HEK293T (cell line): ENCODE data around the gene ALKBH4.

ENCODE experiments used
- ELF4 ChIP-seq: fragments of 450-650 bp; IDR thresholded peaks from 2 replicates; pipeline ENCODE4 v1.6.1; 2017; ENCODE audit warnings: antibody characterized with exemption
- SUZ12 ChIP-seq: fragments of 450-650 bp; IDR thresholded peaks from 2 replicates; pipeline ENCODE4 v1.6.1; 2016; ENCODE audit warnings: mild to moderate bottlenecking
- TARDBP ChIP-seq: fragments of 450-650 bp; IDR thresholded peaks from 2 replicates; pipeline ENCODE4 v1.6.1; 2016
- TF ChIP-seq, protein P1 (sequence below): fragments of 450-650 bp; IDR thresholded peaks from 2 replicates; pipeline ENCODE4 v1.6.1; 2016

DNA sequence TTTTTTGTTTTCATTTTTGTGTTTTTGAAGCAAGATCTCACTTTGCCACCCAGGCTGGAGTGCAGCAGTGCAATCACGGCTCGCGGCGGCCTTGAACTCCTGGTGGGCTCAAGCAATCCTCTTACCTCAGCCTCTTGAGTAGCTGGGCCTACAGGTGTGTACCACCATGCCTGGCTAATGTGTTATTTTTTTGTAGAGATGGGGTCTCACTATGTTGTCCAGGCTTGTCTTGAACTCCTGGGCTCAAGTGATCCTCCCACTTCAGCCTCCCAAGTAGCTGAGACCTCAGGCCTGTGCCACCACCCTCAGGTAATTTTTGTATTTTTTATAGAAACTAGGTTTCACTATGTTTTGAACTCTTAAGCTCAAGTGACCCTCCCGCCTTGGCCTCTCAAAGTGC is 53.7 kb downstream of the ALKBH4 start:
- TF ChIP-seq TARDBP, result no peak
- TF ChIP-seq, protein P1, sequence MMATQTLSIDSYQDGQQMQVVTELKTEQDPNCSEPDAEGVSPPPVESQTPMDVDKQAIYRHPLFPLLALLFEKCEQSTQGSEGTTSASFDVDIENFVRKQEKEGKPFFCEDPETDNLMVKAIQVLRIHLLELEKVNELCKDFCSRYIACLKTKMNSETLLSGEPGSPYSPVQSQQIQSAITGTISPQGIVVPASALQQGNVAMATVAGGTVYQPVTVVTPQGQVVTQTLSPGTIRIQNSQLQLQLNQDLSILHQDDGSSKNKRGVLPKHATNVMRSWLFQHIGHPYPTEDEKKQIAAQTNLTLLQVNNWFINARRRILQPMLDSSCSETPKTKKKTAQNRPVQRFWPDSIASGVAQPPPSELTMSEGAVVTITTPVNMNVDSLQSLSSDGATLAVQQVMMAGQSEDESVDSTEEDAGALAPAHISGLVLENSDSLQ, result no peak
- TF ChIP-seq SUZ12, result no peak
- TF ChIP-seq ELF4, result no peak
